PC-9 (cell line): Measurements from ENCODE around the gene TAF3. TPM values are rescaled to one million over a fixed set of nuclear protein-coding genes. Genes with fewer than 3 reads are reported as not detected.

Experiments
- BruUV-seq: library from RNA; stranded (reverse); fragments of 400-500 nt; replicated peaks from 2 replicates; lab custom pipeline; 2021; lab: Mats Ljungman, UMichigan
- CTCF ChIA-PET: fragments of 300-600 bp; sonication (Branson Sonifier 250); formaldehyde crosslinking; loops from one replicate; lab custom pipeline; 2022; ENCODE audit warnings: antibody characterized with exemption; lab: Charles Lee
- POLR2A ChIA-PET: fragments of 300-600 bp; sonication (Branson Sonifier 250); formaldehyde crosslinking; loops from one replicate; lab custom pipeline; 2022; ENCODE audit warnings: antibody characterized with exemption; ENCODE audit not compliant: unreplicated experiment; lab: Charles Lee
- DNase-seq, 2 experiments: peaks; one replicate each; pipeline versions ENCODE4 v3.0.0 to v3.0.0-alpha.2; 2015 to 2022; ENCODE audit warnings: mixed read lengths in 1 of 2
- H2AFZ ChIP-seq: fragments of 200-600 bp; sonication (generic); 2 replicates; pipeline ENCODE4 v1.8.1; 2017; ENCODE audit warnings: antibody characterized with exemption
- H3F3A ChIP-seq: fragments of 200-600 bp; sonication (generic); 2 replicates; pipeline ENCODE4 v1.8.1; 2017; ENCODE audit warnings: antibody characterized with exemption, mild to moderate bottlenecking, low read depth; ENCODE audit not compliant: insufficient read depth
- H3K27ac ChIP-seq: fragments of 200-600 bp; sonication (generic); 2 replicates; pipeline ENCODE4 v1.6.1; 2016; ENCODE audit warnings: mixed run types
- H3K27me3 ChIP-seq: fragments of 200-600 bp; sonication (generic); 2 replicates; pipeline ENCODE4 v1.6.1; 2016; ENCODE audit warnings: low read depth, mixed run types; ENCODE audit not compliant: insufficient read depth
- H3K36me3 ChIP-seq: fragments of 200-600 bp; sonication (generic); 2 replicates; pipeline ENCODE4 v1.6.1; 2016; ENCODE audit warnings: low read depth, mixed run types
- H3K4me1 ChIP-seq: fragments of 200-600 bp; sonication (generic); replicated peaks from 2 replicates; pipeline ENCODE4 v1.6.1; 2016; ENCODE audit warnings: mixed run types; ENCODE audit not compliant: insufficient read depth
- H3K4me2 ChIP-seq: fragments of 200-600 bp; sonication (generic); 2 replicates; pipeline ENCODE4 v1.6.1; 2017; ENCODE audit warnings: mixed run types
- H3K4me3 ChIP-seq: fragments of 200-600 bp; sonication (generic); 2 replicates; pipeline ENCODE4 v1.6.1; 2016; ENCODE audit warnings: mixed run types
- H3K79me2 ChIP-seq: fragments of 200-600 bp; sonication (generic); 2 replicates; pipeline ENCODE4 v1.6.1; 2017; ENCODE audit warnings: low read depth, mixed run types
- H3K9me2 ChIP-seq: fragments of 200-600 bp; sonication (generic); 2 replicates; pipeline ENCODE4 v1.8.1; 2017; ENCODE audit warnings: mild to moderate bottlenecking; ENCODE audit not compliant: insufficient read depth
- H3K9me3 ChIP-seq: fragments of 200-600 bp; sonication (generic); 2 replicates; pipeline ENCODE4 v1.8.1; 2016; ENCODE audit warnings: low read depth; ENCODE audit not compliant: insufficient read depth
- H4K20me1 ChIP-seq: fragments of 200-600 bp; sonication (generic); 2 replicates; pipeline ENCODE4 v1.8.1; 2017; ENCODE audit not compliant: insufficient read depth
- CTCF ChIP-seq: fragments of 200-600 bp; sonication (generic); conservative IDR thresholded peaks from 2 replicates; pipeline ENCODE4 v1.6.1; 2017; ENCODE audit warnings: mixed run types, antibody characterized with exemption, mild to moderate bottlenecking, moderate library complexity
- EZH2 ChIP-seq: fragments of 200-600 bp; sonication (generic); IDR thresholded peaks from 2 replicates; pipeline ENCODE4 v1.8.0; 2017; ENCODE audit warnings: antibody characterized with exemption, low read depth
- intact Hi-C: fragments of 100-400 bp; cut with micrococcal nuclease; formaldehyde crosslinking; loops from one replicate; pipeline ENCODE4 v1.10.0; 2022; ENCODE audit not compliant: unreplicated experiment
- total RNA-seq: library from RNA; stranded (reverse); gene quantifications from 2 replicates; pipeline ENCODE4 v1.2.3, GENCODE V29; 2021

Gene TAF3
- total RNA-seq, 1 experiment from 2014 or later, result 7.7 TPM

DNA sequence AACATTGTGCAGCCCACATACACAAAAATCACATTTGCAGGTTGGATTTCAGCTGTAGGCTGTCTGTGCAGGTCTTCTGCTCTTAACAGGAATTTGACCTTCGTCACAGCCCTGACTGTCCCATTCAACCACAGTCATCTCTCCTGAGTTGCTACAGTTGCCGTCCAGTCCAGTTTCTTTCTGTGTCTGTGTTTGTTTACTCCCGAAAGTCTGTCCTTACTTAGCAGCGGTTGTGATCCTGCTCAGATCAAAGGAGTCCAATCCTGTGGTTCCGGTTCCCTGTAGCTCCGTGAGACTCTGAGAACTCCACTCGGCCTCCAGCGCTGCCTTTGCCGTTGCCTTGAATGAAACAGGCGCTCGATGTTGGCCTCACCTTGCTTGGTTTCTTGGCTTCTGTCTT is 124.6 kb downstream of the TAF3 start:
- Histone ChIP-seq H3K4me2 (no peak overlapping the region), H3K27ac (no peak overlapping the region), H4K20me1 (no peaks in the 10 kb centered on the region), H3K36me3 (no peaks in the 10 kb centered on the region), H3K79me2 (no peaks in the 10 kb centered on the region), H3K27me3 (no peaks in the 10 kb centered on the region), H3K4me1 (peaks cover 4% of the 10 kb centered on the region; the same call in 1 of the 2 replicates), H3K9me2 (no peaks in the 10 kb centered on the region), H3K4me3 (no peak overlapping the region), H2AFZ (no peak overlapping the region), H3F3A (no peaks in the 10 kb centered on the region), H3K9me3 (no peaks in the 10 kb centered on the region)
- intact Hi-C loops, result no loop called here
- no TSS peak for BruUV-seq
- TF ChIP-seq CTCF (no peak), EZH2 (no peak)
- CTCF ChIA-PET, result no interaction called here
- POLR2A ChIA-PET, result no interaction called here
- no peak for DNase-seq

DNA sequence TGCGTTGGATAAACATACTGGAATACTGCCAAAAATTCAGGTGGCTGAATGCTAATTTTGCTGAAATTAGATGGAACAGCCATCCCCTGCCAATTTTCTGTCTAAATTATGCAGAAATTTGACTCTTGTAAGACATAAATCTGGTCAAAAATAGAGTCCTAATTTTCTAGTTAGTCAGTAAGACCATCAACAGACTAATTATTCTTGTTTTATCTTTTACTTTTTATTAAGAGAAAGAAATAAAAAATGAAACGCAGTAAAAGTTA is 125.8 kb downstream of the TAF3 start:
- H3K27ac ChIP-seq, result no peak overlapping the region

DNA sequence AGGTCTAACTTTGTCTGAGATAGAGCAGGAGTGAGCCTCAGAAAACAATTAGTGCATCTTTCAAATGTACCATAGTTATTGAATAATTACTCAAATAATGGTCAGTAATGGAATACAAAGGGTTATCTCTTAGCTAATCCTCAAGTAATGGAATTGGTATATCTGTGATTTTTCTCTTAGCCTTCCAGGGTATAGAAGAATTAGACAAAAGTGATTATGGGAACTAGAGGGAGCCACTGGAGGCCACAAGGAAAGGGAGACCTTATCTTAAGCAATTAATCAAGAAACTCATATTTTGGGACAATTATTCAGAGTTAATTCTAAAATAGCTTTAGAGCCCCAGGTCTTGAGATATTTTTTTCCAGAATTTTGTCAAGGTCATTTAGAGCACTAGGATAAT is 126.2 kb downstream of the TAF3 start:
- Histone ChIP-seq H3K9me3 (no peaks in the 10 kb centered on the region), H4K20me1 (no peaks in the 10 kb centered on the region), H3K36me3 (no peaks in the 10 kb centered on the region), H2AFZ (no peak overlapping the region), H3K4me1 (peaks cover 4% of the 10 kb centered on the region; the same call in 1 of the 2 replicates), H3K27ac (no peak overlapping the region), H3K4me2 (no peak overlapping the region), H3K27me3 (no peaks in the 10 kb centered on the region), H3K4me3 (no peak overlapping the region), H3K79me2 (no peaks in the 10 kb centered on the region), H3K9me2 (no peaks in the 10 kb centered on the region), H3F3A (no peaks in the 10 kb centered on the region)
- POLR2A ChIA-PET, result interaction anchor here (0.6 kb wide), 2 partner anchors 44 to 268 kb away, joined by 3 to 4 read pairs; no protein-coding TSS in a partner anchor
- CTCF ChIA-PET, result no interaction called here
- DNase-seq, result no peak
- no TSS peak for BruUV-seq
- intact Hi-C loops, result no loop called here
- no peak for TF ChIP-seq CTCF

More for the DNA sequence above, 125.8 kb downstream of the TAF3 start:
- Histone ChIP-seq H3K4me2 (no peak overlapping the region), H3K4me3 (no peak overlapping the region), H3F3A (no peaks in the 10 kb centered on the region), H3K9me2 (no peaks in the 10 kb centered on the region), H3K79me2 (no peaks in the 10 kb centered on the region), H4K20me1 (no peaks in the 10 kb centered on the region), H3K4me1 (peaks cover 4% of the 10 kb centered on the region; the same call in 1 of the 2 replicates), H3K9me3 (no peaks in the 10 kb centered on the region), H3K27me3 (no peaks in the 10 kb centered on the region), H3K36me3 (no peaks in the 10 kb centered on the region), H2AFZ (no peak overlapping the region)
- DNase-seq, result no peak
- intact Hi-C loops, result no loop called here
- BruUV-seq, result no TSS peak
- no peak for TF ChIP-seq EZH2
- no peak for TF ChIP-seq CTCF
- ChIA-PET CTCF (no interaction called here), POLR2A (interaction anchor here (0.6 kb wide), 2 partner anchors 43 to 269 kb away, joined by 3 to 4 read pairs; no protein-coding TSS in a partner anchor)
